ENCODE results near the gene TBC1D3B.
A peak's percentile ranks its signal among the peaks of the same experiment; 100 is the strongest.

TBC1D3B gene

DNA sequence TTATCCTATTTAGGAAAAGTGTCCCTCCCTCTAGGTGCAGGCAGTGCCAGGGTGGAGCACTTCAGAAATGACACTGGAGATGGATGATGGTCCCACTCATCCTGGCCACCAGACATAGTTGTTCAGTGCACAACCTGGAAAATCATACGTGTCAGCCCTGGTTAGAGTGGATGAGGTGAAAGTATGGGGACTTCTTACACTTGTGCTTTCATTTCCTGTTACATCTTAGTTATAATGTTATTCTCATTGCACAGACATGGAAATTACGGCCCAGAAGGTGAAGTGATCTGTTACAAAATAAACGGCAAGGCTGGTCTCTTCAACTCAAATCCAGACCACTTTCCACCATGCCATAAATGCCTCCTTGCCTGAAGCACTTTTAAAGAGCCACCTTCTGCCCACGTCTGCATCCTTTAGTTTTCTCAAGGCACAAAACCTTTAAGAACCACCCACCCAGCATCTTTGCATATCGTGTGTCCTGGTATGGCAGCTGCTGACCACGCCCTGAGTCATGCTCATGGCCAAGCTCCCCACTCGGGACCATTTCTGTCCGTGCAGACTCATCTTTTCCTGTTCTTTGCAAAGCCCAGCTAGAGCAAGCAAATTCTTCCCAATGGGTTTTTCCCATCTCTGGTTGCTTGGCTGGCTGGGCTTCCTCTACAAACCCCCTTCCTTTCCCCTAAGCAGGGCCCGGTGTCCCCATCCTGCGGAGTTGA, 22.4 kb downstream of the TBC1D3B start:
- Histone ChIP-seq H2AFZ (ENCODE audit: low read depth) (no peak overlapping the region), H3K79me2 (ENCODE audit: insufficient read depth, low read depth) (no peaks in the 10 kb centered on the region), H3K4me1 (ENCODE audit: low read depth, poor library complexity, severe bottlenecking) (peaks cover 2% of the 10 kb centered on the region), H3K9ac (no peak overlapping the region), H3K4me2 (no peak overlapping the region), H4K20me1 (ENCODE audit: insufficient read depth) (no peaks in the 10 kb centered on the region), H3K27ac (no peak overlapping the region), H3K27me3 (ENCODE audit: insufficient read depth, low read depth) (no peaks in the 10 kb centered on the region), H3K36me3 (ENCODE audit: insufficient read depth) (no peaks in the 10 kb centered on the region), H3K4me3 (IDR thresholded peaks at IDR 0.05; ENCODE audit: insufficient read depth, low read depth, low read length) (no peak overlapping the region)
- TF ChIP-seq, protein P1, sequence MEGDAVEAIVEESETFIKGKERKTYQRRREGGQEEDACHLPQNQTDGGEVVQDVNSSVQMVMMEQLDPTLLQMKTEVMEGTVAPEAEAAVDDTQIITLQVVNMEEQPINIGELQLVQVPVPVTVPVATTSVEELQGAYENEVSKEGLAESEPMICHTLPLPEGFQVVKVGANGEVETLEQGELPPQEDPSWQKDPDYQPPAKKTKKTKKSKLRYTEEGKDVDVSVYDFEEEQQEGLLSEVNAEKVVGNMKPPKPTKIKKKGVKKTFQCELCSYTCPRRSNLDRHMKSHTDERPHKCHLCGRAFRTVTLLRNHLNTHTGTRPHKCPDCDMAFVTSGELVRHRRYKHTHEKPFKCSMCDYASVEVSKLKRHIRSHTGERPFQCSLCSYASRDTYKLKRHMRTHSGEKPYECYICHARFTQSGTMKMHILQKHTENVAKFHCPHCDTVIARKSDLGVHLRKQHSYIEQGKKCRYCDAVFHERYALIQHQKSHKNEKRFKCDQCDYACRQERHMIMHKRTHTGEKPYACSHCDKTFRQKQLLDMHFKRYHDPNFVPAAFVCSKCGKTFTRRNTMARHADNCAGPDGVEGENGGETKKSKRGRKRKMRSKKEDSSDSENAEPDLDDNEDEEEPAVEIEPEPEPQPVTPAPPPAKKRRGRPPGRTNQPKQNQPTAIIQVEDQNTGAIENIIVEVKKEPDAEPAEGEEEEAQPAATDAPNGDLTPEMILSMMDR (conservative IDR thresholded peaks at IDR 0.05; ENCODE audit: low read depth, low read length) = no peak

DNA sequence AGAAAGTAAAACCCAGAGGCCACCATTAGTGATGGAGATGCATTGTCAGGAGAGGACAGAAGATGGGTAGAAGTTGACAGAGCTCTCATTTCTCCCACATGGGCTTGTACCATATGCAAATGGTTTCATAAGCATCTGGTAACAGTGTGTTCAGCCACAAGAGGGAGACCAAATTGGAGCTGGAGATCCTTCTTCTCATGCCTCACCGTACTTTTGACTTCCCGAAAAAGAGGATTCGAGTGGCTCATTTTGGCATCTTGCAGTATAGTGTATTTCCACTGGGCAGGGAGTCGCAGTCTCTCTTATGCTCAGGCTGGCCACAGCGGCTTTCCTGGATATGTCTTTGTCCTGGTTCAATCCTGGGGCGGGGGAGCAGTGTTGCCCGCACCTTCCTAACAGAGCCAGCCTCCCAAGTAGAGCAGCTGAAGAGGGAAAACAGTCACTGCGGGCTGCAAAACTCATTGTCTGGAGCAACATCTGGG, 23.8 kb downstream of the TBC1D3B start:
- Histone ChIP-seq H3K4me1 (ENCODE audit: low read depth, poor library complexity, severe bottlenecking) (peaks cover 12% of the 10 kb centered on the region), H3K9ac (no peak overlapping the region), H3K27me3 (ENCODE audit: insufficient read depth, low read depth) (no peaks in the 10 kb centered on the region), H3K79me2 (ENCODE audit: insufficient read depth, low read depth) (no peaks in the 10 kb centered on the region), H2AFZ (ENCODE audit: low read depth) (no peak overlapping the region), H3K36me3 (ENCODE audit: insufficient read depth) (no peaks in the 10 kb centered on the region), H3K4me3 (IDR thresholded peaks at IDR 0.05; ENCODE audit: insufficient read depth, low read depth, low read length) (no peak overlapping the region), H4K20me1 (ENCODE audit: insufficient read depth) (no peaks in the 10 kb centered on the region), H3K27ac (no peak overlapping the region), H3K4me2 (no peak overlapping the region)
- TF ChIP-seq, protein P1 (conservative IDR thresholded peaks at IDR 0.05; ENCODE audit: low read depth, low read length) = no peak

DNA sequence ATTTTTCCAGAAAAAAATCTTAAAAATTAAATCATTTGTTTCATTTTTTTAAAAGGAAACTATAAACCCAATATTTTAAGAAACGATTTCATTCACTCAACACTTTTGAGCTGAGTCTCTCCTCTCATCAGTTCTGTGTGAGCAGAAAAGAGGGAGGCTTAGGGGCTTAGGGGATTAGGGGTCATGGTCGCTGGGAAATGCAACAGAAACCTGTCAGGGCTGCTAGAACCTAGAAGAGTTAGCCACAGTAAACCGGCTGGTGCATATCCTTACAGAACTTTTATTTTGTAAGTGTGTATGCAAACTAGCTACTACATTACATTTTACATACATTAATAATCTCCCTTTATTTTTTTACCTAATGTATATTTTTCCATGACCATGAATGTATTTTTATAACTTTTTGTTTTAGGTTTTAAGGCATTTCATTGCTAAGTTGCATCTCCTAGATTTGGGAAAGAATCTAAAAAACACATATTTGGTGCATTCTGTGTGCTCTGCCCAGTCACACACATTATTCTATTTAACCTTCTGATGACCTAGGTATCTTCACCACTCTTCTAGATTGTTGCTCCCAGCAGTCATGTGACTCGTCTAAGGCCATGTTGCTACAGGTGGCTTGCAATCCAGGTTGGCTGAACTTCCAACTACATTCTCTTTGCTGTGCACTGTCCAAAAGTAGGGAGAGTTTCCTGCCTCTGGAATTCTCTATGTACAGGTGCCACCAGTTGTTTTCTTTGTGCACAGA, 24.4 kb downstream of the TBC1D3B start:
- H3K79me2 ChIP-seq (ENCODE audit: insufficient read depth, low read depth) = no peaks in the 10 kb centered on the region
- no peaks in the 10 kb centered on the region for H4K20me1 ChIP-seq (ENCODE audit: insufficient read depth)
- H3K4me2 ChIP-seq = no peak overlapping the region
- TF ChIP-seq, protein P1 (conservative IDR thresholded peaks at IDR 0.05; ENCODE audit: low read depth, low read length) = no peak
- no peaks in the 10 kb centered on the region for H3K27me3 ChIP-seq (ENCODE audit: insufficient read depth, low read depth)
- no peak overlapping the region for H3K9ac ChIP-seq
- no peaks in the 10 kb centered on the region for H3K36me3 ChIP-seq (ENCODE audit: insufficient read depth)
- H3K27ac ChIP-seq = no peak overlapping the region
- H3K4me1 ChIP-seq (ENCODE audit: low read depth, poor library complexity, severe bottlenecking) = peaks cover 12% of the 10 kb centered on the region
- no peak overlapping the region for H2AFZ ChIP-seq (ENCODE audit: low read depth)
- H3K4me3 ChIP-seq (IDR thresholded peaks at IDR 0.05; ENCODE audit: insufficient read depth, low read depth, low read length) = no peak overlapping the region

- H3K4me3 ChIP-seq (IDR thresholded peaks at IDR 0.05; ENCODE audit: insufficient read depth, low read depth, low read length) = no peak overlapping the region
- no peak overlapping the region for H3K4me2 ChIP-seq
- H3K4me1 ChIP-seq (ENCODE audit: low read depth, poor library complexity, severe bottlenecking) = peaks cover 12% of the 10 kb centered on the region
- no peaks in the 10 kb centered on the region for H3K27me3 ChIP-seq (ENCODE audit: insufficient read depth, low read depth)
- no peaks in the 10 kb centered on the region for H4K20me1 ChIP-seq (ENCODE audit: insufficient read depth)
- TF ChIP-seq, protein P1 (conservative IDR thresholded peaks at IDR 0.05; ENCODE audit: low read depth, low read length) = 0 out of 2 replicates have a peak, but pooled peaks have one; percentile 35
- no peaks in the 10 kb centered on the region for H3K36me3 ChIP-seq (ENCODE audit: insufficient read depth)
- no peak overlapping the region for H3K9ac ChIP-seq
- no peak overlapping the region for H2AFZ ChIP-seq (ENCODE audit: low read depth)
- no peaks in the 10 kb centered on the region for H3K79me2 ChIP-seq (ENCODE audit: insufficient read depth, low read depth)
- H3K27ac ChIP-seq = no peak overlapping the region
Measured at GRCh38 chr17:36149296-36149820, 27.1 kb downstream of the TBC1D3B start.

Measured in KMS-11 (cell line).